HG02973 (cell line): ENCODE results near the gene C6orf163.

Experiments used
- ATAC-seq: cut with Tn5 transposase; IDR thresholded peaks from one replicate; pipeline ENCODE4 v1.9.1; 2021; ENCODE audit warnings: moderate library complexity; ENCODE audit not compliant: unreplicated experiment

The C6orf163 gene

GRCh38 chr6:87407901-87408720 is 63.5 kb downstream of the C6orf163 start, which contains the start of gene CFAP206:
Gene CFAP206 (plus strand): TSS chr6:87407972. CDS start chr6:87409840, 1,868 bp downstream.
- peak; percentile 83 for ATAC-seq

DNA sequence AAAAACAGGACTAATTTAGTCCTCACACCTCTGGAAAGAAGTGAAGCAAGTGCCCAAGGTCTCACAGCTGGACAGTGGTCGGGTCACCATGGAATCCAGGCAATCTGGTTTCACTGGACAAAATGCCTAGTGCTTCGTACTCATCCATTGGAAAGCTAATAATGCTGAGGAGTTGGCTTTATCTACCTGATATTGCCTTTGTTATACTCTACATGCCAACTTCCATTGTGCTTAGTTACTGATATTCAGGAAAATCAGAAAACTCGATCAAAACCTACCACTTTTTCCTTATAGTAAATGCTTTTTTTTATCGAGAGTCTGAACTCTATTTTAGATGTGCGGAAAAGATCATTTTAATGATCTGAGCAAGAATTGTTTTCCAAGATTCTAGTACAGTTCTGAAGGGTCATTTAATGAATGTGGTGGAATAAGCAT is 64.1 kb downstream of the C6orf163 start:
- no peak for ATAC-seq
